BJ (cell line): ENCODE measurements around the gene SAP25. TPM values are rescaled to one million over a fixed set of nuclear protein-coding genes. Genes with fewer than 3 reads are reported as not detected.

Experiments used
- CTCF ChIA-PET: fragments of 350-600 bp; formaldehyde crosslinking; extraction: SDS; loops from one replicate; lab custom pipeline; 2021; ENCODE audit warnings: antibody characterized with exemption, inconsistent platforms; lab: Yijun Ruan, JAX
- POLR2A ChIA-PET: fragments of 300-600 bp; sonication (Branson Sonifier 250); formaldehyde crosslinking; extraction: SDS; loops from one replicate; lab custom pipeline; 2021; ENCODE audit warnings: antibody characterized with exemption; lab: Charles Lee
- DNase-seq: peaks from one replicate; pipeline ENCODE4 v3.0.0-alpha.2; 2011; ENCODE audit warnings: low read depth
- H3K27me3 ChIP-seq: 2 replicates; pipeline ENCODE4 v1.6.0; 2011; ENCODE audit warnings: low read length; ENCODE audit not compliant: control insufficient read depth, insufficient read depth
- H3K36me3 ChIP-seq: 2 replicates; pipeline ENCODE4 v1.5.1; 2011; ENCODE audit warnings: low read length; ENCODE audit not compliant: control insufficient read depth, insufficient read depth
- H3K4me3 ChIP-seq: 2 replicates; pipeline ENCODE4 v1.5.1; 2011; ENCODE audit warnings: low read depth, mild to moderate bottlenecking, control low read depth, low read length
- polyA plus RNA-seq: library from polyadenylated mRNA; depleted of rRNA; stranded (reverse); fragments of >200 nt; gene quantifications from 2 replicates; pipeline ENCODE4 v1.2.3, GENCODE V29; 2011
- TF ChIP-seq, protein P1 (sequence below): IDR thresholded peaks from 2 replicates; pipeline ENCODE4 v1.5.1; 2011; ENCODE audit warnings: low read depth, mild to moderate bottlenecking, control low read depth, inconsistent platforms, low read length, moderate library complexity; ENCODE audit not compliant: insufficient read depth

SAP25 gene
- polyA plus RNA-seq, 1 experiment = 0.34 TPM

DNA sequence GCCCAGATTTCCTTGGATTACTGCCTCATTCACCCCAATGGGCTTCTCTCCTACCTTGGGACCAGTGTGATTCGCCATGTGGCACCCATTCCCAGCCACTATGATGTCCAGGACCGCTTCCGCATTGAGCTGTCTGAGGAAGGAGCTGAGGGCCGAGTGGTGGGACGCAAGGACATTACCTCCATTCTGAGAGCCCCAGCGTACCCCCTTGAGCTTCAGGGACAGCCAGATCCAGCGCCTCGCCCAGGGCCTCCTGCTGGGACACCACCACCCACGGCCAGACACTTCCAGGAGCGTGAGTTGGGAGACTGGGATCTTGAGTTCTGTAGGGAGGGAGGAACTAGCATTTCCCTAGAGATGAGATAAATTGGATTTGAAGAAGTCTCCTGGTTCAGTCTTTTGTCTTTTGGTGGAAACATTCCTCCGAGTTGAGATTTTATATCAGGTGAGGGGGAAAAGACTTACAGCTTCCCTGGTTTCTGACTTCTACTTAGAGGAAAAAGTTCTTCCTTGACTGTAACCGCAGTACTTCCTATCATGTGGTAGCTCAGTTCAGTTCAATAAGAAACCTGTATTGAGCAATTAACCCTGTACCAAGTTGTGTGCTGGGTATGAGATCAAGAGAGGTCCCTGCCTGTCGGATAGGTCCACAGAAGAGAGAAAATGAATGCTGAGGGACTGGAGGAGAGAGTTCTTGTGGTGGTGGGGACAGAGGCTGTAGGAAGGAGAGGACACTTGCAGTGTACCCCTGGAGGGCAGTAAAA lies 39.9 kb upstream of the SAP25 start:
- Histone ChIP-seq H3K36me3 (no peaks in the 10 kb centered on the region; the same call in 1 of the 2 replicates), H3K27me3 (no peaks in the 10 kb centered on the region), H3K4me3 (peak overlapping the region; percentile 83)
- CTCF ChIA-PET = interaction anchor here (1.7 to 2.9 kb wide), 4 partner anchors 10 to 144 kb away, joined by 6 to 16 read pairs (median 8); partner anchors contain the start of gene POP7
- TF ChIP-seq, protein P1, sequence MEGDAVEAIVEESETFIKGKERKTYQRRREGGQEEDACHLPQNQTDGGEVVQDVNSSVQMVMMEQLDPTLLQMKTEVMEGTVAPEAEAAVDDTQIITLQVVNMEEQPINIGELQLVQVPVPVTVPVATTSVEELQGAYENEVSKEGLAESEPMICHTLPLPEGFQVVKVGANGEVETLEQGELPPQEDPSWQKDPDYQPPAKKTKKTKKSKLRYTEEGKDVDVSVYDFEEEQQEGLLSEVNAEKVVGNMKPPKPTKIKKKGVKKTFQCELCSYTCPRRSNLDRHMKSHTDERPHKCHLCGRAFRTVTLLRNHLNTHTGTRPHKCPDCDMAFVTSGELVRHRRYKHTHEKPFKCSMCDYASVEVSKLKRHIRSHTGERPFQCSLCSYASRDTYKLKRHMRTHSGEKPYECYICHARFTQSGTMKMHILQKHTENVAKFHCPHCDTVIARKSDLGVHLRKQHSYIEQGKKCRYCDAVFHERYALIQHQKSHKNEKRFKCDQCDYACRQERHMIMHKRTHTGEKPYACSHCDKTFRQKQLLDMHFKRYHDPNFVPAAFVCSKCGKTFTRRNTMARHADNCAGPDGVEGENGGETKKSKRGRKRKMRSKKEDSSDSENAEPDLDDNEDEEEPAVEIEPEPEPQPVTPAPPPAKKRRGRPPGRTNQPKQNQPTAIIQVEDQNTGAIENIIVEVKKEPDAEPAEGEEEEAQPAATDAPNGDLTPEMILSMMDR = no peak
- DNase-seq = no peak
- POLR2A ChIA-PET = interaction anchor here (0.6 kb wide), 1 partner anchor 98 kb away, joined by 4 read pairs; no protein-coding TSS in a partner anchor

DNA sequence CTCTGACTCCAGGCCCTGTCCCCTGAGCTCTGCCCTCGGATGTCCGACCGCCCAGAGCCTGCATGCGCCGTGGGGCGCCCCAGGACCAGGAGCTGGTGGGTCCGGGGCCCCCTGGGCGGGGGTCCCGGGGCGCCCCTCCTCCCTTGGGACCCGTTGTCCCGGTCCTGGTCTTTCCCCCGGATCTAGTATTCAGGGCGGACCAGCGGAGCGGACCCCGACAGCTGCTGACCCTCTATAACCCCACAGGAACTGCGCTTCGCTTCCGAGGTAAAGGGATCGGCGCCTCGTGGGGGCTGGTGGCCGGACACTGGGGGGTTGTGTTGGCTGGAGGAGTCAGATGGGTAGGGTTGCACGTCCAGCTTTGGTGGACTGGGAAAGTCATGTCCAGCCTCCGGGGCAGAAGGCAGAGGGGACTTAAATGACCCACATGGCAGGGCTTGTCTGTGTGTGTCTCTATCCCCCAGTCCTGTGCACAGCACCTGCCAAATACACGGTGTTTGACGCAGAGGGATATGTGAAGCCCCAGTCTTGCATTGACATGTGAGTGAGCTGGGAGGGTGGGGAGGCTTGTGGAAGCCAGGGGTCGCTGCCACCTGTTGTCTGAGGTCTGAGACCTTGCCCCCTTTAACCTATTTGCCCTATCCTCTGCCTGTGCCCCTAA lies 39.2 kb upstream of the SAP25 start:
- peaks cover 2% of the 10 kb centered on the region for H3K36me3 ChIP-seq
- DNase-seq = no peak
- ChIA-PET POLR2A (interaction anchor here (0.7 to 1.3 kb wide), 5 partner anchors 10 to 277 kb away, joined by 3 to 9 read pairs (median 4); partner anchors contain the start of gene UFSP1), CTCF (interaction anchor here (0.6 to 2.9 kb wide), 12 partner anchors 11 to 239 kb away, joined by 3 to 16 read pairs (median 4); partner anchors contain the start of genes PCOLCE, POP7 and SLC12A9)
- no peaks in the 10 kb centered on the region for H3K27me3 ChIP-seq
- H3K4me3 ChIP-seq = peak overlapping the region; percentile 83
- TF ChIP-seq, protein P1 = peak; percentile 33; the same call in 1 of the 2 replicates

DNA sequence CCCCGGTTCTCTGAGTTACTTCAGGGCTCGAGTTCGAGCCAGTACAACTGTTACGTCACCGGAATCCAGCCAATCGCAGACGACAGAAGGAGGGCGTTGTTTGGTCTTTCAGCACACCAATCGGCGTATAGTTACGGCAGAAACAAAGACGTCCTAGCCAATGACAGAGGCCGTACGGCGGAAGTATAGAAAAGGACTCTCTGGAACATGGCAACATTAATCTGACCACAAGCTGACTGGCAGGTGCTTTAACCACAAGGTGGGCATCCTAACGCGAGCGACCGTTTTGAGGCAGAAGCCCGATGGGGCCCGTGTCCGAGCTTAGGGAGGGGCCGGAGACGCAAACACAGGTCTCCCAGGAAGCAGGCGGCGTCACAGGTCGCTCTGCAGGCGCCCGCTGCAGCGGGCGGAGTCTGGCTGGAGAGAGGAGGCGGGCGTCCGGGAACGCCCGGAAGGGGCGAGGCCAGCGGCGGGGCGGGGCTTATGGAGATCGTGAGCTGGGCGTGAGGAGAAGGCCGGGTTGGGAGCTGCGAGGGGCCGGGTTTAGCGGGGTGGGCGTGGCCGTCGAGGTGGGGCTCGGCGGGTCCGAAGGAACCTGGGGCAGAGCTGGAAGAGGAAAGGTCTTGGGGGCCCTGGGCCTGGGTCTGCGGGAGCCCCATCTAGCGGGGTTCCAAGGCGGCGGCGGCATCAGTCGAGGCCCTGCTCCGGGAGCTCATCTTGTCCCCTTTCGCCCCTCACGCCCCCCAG lies 38.5 kb upstream of the SAP25 start, which contains the start of gene MOSPD3:
Gene MOSPD3 (plus strand): TSS at position 558 of the 747 bp plus-strand sequence. CDS start 252 bp downstream, outside the sequence.
- Histone ChIP-seq H3K27me3 (no peaks in the 10 kb centered on the region), H3K4me3 (peak within 1 kb of the TSS; percentile 83), H3K36me3 (peaks cover 8% of the 10 kb centered on the region)
- POLR2A ChIA-PET = interaction anchor here (0.7 to 1.3 kb wide), 5 partner anchors 9 to 278 kb away, joined by 3 to 9 read pairs (median 4); partner anchors contain the start of gene UFSP1
- CTCF ChIA-PET = interaction anchor here (0.6 to 2.9 kb wide), 11 partner anchors 10 to 240 kb away, joined by 3 to 16 read pairs (median 4); partner anchors contain the start of genes PCOLCE, POP7 and SLC12A9
- peak; percentile 98 for DNase-seq
- TF ChIP-seq, protein P1 = no peak

DNA sequence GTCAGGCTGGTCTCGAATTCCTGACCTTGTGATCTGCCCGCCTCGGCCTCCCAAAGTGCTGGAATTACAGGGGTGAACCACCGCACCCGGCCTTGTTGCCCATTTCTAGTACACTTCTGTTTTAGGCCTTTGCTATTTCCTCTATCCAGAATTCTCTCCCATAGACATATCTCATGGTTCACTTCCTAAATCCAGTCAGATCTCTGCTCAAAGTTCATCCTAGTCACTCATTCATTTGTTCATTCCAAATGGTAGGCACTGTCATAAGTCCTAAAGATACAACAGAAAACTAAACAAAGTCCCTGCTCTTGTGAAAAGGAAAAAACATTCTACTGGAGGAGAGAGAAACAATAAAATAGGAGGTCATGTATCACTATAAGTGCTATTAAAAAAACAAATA lies 36.3 kb upstream of the SAP25 start:
- CTCF ChIA-PET = no interaction called here

More for the DNA sequence above, 36.3 kb upstream of the SAP25 start:
- POLR2A ChIA-PET = no interaction called here
- Histone ChIP-seq H3K4me3 (no peak overlapping the region), H3K36me3 (peaks cover 21% of the 10 kb centered on the region), H3K27me3 (no peaks in the 10 kb centered on the region)
- DNase-seq = no peak
- TF ChIP-seq, protein P1 = no peak
